ENCODE data around the gene CCM2.
"Not testable (repeated sequence)": the region's sequence is repeated elsewhere in the genome, so short reads cannot be mapped to it uniquely, and the experiment has no call there.

Gene CCM2

GRCh38 chr7:45017253-45017652, 17.3 kb downstream of the CCM2 start:
- ChIA-PET POLR2A (no interaction called here), CTCF (no interaction called here)
- WGBS (ENCODE audit: insufficient coverage): 100% methylated on average over 2 of the region's 3 CpGs
- Histone ChIP-seq H3K36me3 (ENCODE audit: control insufficient read depth in 4 of 4, insufficient read depth in 4 of 4, low read length in 3 of 4) (peaks cover 2 to 18% (median 8%) of the 10 kb centered on the region in 4 experiments), H3K27ac (ENCODE audit: insufficient read depth in 1 of 2, low read depth in 1 of 2, low read length in 2 of 2, poor library complexity in 1 of 2, severe bottlenecking in 2 of 2) (no peak overlapping the region), H3K27me3 (replicated peaks in 2 of 5; ENCODE audit: control insufficient read depth in 4 of 5, insufficient read depth in 5 of 5, low read length in 4 of 5) (no peaks in the 10 kb centered on the region), H3K4me1 (ENCODE audit: control extremely low read depth in 1 of 4, control insufficient read depth in 4 of 4, insufficient read depth in 4 of 4, low read length in 3 of 4) (peaks cover 0 to 18% (median 10%) of the 10 kb centered on the region in 4 experiments), H3K9me3 (ENCODE audit: control extremely low read depth in 1 of 5, control insufficient read depth in 4 of 5, insufficient read depth in 2 of 5, low read depth in 1 of 5, low read length in 4 of 5) (peaks cover 0 to 5% (median 0%) of the 10 kb centered on the region in 5 experiments), H3K4me3 (ENCODE audit: control insufficient read depth in 1 of 7, extremely low read depth in 1 of 7, insufficient read depth in 4 of 7, low read depth in 2 of 7, low read length in 6 of 7) (no peak overlapping the region)
- DNase-seq: no peak

GRCh38 chr7:45020915-45021314, 20.9 kb downstream of the CCM2 start:
- ChIA-PET POLR2A (interaction anchor here (0.7 kb wide), 1 partner anchor 14 kb away, joined by 3 read pairs; no protein-coding TSS in a partner anchor), CTCF (interaction anchor here (0.6 to 2.8 kb wide), 5 partner anchors 10 to 47 kb away, joined by 3 to 18 read pairs (median 4); no protein-coding TSS in a partner anchor)
- Histone ChIP-seq H3K36me3 (ENCODE audit: control insufficient read depth in 4 of 4, insufficient read depth in 4 of 4, low read length in 3 of 4) (peaks cover 2 to 11% (median 7%) of the 10 kb centered on the region in 4 experiments), H3K9me3 (ENCODE audit: control extremely low read depth in 1 of 5, control insufficient read depth in 4 of 5, insufficient read depth in 2 of 5, low read depth in 1 of 5, low read length in 4 of 5) (peaks cover 0 to 5% (median 0%) of the 10 kb centered on the region in 5 experiments), H3K27me3 (replicated peaks in 2 of 5; ENCODE audit: control insufficient read depth in 4 of 5, insufficient read depth in 5 of 5, low read length in 4 of 5) (no peaks in the 10 kb centered on the region), H3K27ac (ENCODE audit: insufficient read depth in 1 of 2, low read depth in 1 of 2, low read length in 2 of 2, poor library complexity in 1 of 2, severe bottlenecking in 2 of 2) (peak overlapping the region in 1 of 2 experiments; percentile 17), H3K4me3 (ENCODE audit: control insufficient read depth in 1 of 7, extremely low read depth in 1 of 7, insufficient read depth in 4 of 7, low read depth in 2 of 7, low read length in 6 of 7) (no peak overlapping the region), H3K4me1 (ENCODE audit: control extremely low read depth in 1 of 4, control insufficient read depth in 4 of 4, insufficient read depth in 4 of 4, low read length in 3 of 4) (peaks cover 0 to 33% (median 21%) of the 10 kb centered on the region in 4 experiments)
- DNase-seq: no peak
- WGBS (ENCODE audit: insufficient coverage): 97% methylated on average over 5 of the region's 5 CpGs

DNA sequence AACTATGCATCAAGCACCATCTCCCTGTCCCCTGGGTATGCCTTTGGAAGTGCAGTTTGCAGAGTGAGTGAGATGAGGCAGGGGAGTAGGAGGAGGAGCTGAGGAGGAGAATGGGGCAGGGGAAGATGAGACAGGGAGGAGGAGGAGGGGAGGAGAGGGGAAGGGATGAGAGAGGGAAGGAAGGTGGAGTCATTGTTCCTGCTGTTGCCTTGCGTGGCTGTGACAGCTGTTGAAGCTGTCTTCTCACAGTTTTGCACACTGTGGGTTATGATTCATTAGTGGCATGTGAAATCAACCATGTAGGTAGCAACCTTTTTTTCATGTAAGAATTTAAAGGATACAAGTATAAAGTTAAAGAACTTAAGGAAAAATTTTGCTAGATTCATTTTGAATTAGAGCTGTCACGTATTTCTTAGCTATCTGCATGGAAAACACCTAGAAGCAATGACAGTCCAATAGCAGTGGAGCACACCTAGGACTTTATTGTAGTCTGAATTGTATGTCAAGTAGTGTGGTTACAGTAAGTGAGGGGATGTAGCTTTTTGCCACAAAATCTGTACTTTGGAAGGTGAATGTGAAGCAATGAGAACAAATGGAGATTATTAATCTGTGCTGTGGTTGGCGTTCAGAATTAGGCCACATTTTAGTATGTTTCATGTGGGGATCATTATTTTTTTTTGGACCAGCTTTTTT, 21.7 kb downstream of the CCM2 start:
- DNase-seq: peak; percentile 33 to 83 (median 75)
- H3K27me3 ChIP-seq (replicated peaks in 2 of 5; ENCODE audit: control insufficient read depth in 4 of 5, insufficient read depth in 5 of 5, low read length in 4 of 5): no peaks in the 10 kb centered on the region
- peak overlapping the region in 1 of 2 experiments; percentile 47 for H3K27ac ChIP-seq (ENCODE audit: insufficient read depth in 1 of 2, low read depth in 1 of 2, low read length in 2 of 2, poor library complexity in 1 of 2, severe bottlenecking in 2 of 2)
- CTCF ChIA-PET: interaction anchor here (0.6 to 2.8 kb wide), 7 partner anchors 8 to 48 kb away, joined by 3 to 18 read pairs (median 4); no protein-coding TSS in a partner anchor
- H3K9me3 ChIP-seq (ENCODE audit: control extremely low read depth in 1 of 5, control insufficient read depth in 4 of 5, insufficient read depth in 2 of 5, low read depth in 1 of 5, low read length in 4 of 5): peaks cover 0 to 5% (median 0%) of the 10 kb centered on the region in 5 experiments
- 80% methylated on average over 1 of the region's 3 CpGs for WGBS (ENCODE audit: insufficient coverage)
- no peak overlapping the region for H3K4me3 ChIP-seq (ENCODE audit: control insufficient read depth in 1 of 7, extremely low read depth in 1 of 7, insufficient read depth in 4 of 7, low read depth in 2 of 7, low read length in 6 of 7)
- POLR2A ChIA-PET: interaction anchor here (0.7 kb wide), 1 partner anchor 13 kb away, joined by 3 read pairs; no protein-coding TSS in a partner anchor
- peaks cover 2 to 11% (median 7%) of the 10 kb centered on the region in 4 experiments for H3K36me3 ChIP-seq (ENCODE audit: control insufficient read depth in 4 of 4, insufficient read depth in 4 of 4, low read length in 3 of 4)
- H3K4me1 ChIP-seq (ENCODE audit: control extremely low read depth in 1 of 4, control insufficient read depth in 4 of 4, insufficient read depth in 4 of 4, low read length in 3 of 4): peaks cover 5 to 41% (median 29%) of the 10 kb centered on the region in 4 experiments

DNA sequence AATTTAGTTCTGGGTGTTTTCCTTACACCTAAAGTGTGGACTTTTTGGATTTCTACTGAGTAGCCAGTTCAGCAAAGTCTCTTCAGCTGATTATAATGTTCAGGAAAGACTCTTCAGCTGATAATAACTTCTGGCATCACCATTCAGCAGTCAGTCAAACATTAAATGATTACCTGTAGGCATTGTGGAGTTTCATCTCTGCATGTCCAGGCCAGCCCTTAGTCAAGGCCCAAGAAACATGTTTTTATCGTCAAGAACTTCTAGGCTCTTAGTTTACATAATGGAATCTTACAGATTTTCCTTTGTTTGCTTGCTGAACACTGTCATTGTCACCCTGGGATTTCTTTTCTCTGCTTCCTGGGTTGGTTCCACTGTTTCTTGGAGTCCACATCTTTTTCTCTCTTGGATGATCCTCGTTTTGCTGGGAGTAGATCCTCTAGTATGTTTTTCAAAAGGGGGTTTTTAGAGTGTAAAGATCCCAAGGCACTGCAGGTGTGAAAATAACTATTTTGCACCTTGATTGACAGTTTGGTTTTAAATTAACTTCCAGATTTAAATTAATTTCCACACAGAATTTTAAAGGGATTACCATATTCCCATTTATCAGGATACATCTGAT, 24.2 kb downstream of the CCM2 start:
- no peak for DNase-seq
- Histone ChIP-seq H3K9me3 (ENCODE audit: control extremely low read depth in 1 of 5, control insufficient read depth in 4 of 5, insufficient read depth in 2 of 5, low read depth in 1 of 5, low read length in 4 of 5) (no peaks in the 10 kb centered on the region), H3K4me1 (ENCODE audit: control extremely low read depth in 1 of 4, control insufficient read depth in 4 of 4, insufficient read depth in 4 of 4, low read length in 3 of 4) (peaks cover 12 to 62% (median 47%) of the 10 kb centered on the region in 4 experiments), H3K36me3 (ENCODE audit: control insufficient read depth in 4 of 4, insufficient read depth in 4 of 4, low read length in 3 of 4) (peaks cover 0 to 13% (median 3%) of the 10 kb centered on the region in 4 experiments), H3K27me3 (replicated peaks in 2 of 5; ENCODE audit: control insufficient read depth in 4 of 5, insufficient read depth in 5 of 5, low read length in 4 of 5) (no peaks in the 10 kb centered on the region), H3K27ac (ENCODE audit: insufficient read depth in 1 of 2, low read depth in 1 of 2, low read length in 2 of 2, poor library complexity in 1 of 2, severe bottlenecking in 2 of 2) (no peak overlapping the region), H3K4me3 (ENCODE audit: control insufficient read depth in 1 of 7, extremely low read depth in 1 of 7, insufficient read depth in 4 of 7, low read depth in 2 of 7, low read length in 6 of 7) (no peak overlapping the region)
- 100% methylated on average over 1 of the region's 2 CpGs for WGBS (ENCODE audit: insufficient coverage)
- CTCF ChIA-PET: interaction anchor here (0.6 to 2.7 kb wide), 4 partner anchors 9 to 655 kb away, joined by 3 to 7 read pairs (median 3); no protein-coding TSS in a partner anchor
- POLR2A ChIA-PET: interaction anchor here (0.6 kb wide), 1 partner anchor 8 kb away, joined by 4 read pairs; no protein-coding TSS in a partner anchor

GRCh38 chr7:45025473-45025872, 25.5 kb downstream of the CCM2 start:
- H3K36me3 ChIP-seq (ENCODE audit: control insufficient read depth in 4 of 4, insufficient read depth in 4 of 4, low read length in 3 of 4): peaks cover 0 to 24% (median 1%) of the 10 kb centered on the region in 4 experiments
- H3K9me3 ChIP-seq (ENCODE audit: control extremely low read depth in 1 of 5, control insufficient read depth in 4 of 5, insufficient read depth in 2 of 5, low read depth in 1 of 5, low read length in 4 of 5); H3K27me3 ChIP-seq (replicated peaks in 2 of 5; ENCODE audit: control insufficient read depth in 4 of 5, insufficient read depth in 5 of 5, low read length in 4 of 5); DNase-seq; POLR2A ChIA-PET: not testable (repeated sequence)
- peak overlapping the region; percentile 3 to 57 for H3K27ac ChIP-seq (ENCODE audit: insufficient read depth in 1 of 2, low read depth in 1 of 2, low read length in 2 of 2, poor library complexity in 1 of 2, severe bottlenecking in 2 of 2)
- peak overlapping the region in 2 of 7 experiments; percentile 50 to 99 for H3K4me3 ChIP-seq (ENCODE audit: control insufficient read depth in 1 of 7, extremely low read depth in 1 of 7, insufficient read depth in 4 of 7, low read depth in 2 of 7, low read length in 6 of 7)
- CTCF ChIA-PET: interaction anchor here (1.1 to 12.4 kb wide), 7 partner anchors 10 to 51 kb away, joined by 3 to 138 read pairs (median 8); partner anchors contain the start of gene MYO1G
- WGBS (ENCODE audit: insufficient coverage): 88% methylated on average over 8 of the region's 12 CpGs
- peaks cover 12 to 74% (median 58%) of the 10 kb centered on the region in 4 experiments for H3K4me1 ChIP-seq (ENCODE audit: control extremely low read depth in 1 of 4, control insufficient read depth in 4 of 4, insufficient read depth in 4 of 4, low read length in 3 of 4)

DNA sequence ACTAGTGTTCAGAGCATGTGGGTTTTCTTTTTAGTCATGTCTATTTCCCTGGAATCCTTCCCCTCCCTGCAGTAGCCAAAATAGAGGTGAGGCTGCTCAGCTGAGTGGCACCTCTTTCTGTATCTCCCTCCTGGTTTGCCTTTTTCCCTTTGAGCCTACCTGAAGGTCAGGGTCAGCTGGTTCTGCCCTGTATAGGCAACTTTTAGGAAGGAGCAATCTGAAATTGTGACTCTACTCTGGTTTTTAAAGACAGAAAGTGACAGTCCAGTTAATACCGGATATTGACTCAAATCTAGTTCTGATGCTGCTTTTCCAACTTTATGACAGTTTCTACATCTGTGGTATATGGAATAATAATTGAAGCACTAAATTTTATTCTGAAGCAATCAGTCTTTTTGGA, 26.0 kb downstream of the CCM2 start:
- peak overlapping the region; percentile 3 to 57 for H3K27ac ChIP-seq (ENCODE audit: insufficient read depth in 1 of 2, low read depth in 1 of 2, low read length in 2 of 2, poor library complexity in 1 of 2, severe bottlenecking in 2 of 2)
- H3K27me3 ChIP-seq (replicated peaks in 2 of 5; ENCODE audit: control insufficient read depth in 4 of 5, insufficient read depth in 5 of 5, low read length in 4 of 5): no peaks in the 10 kb centered on the region
- no CpG with 5 or more reads among the region's 1 CpG for WGBS (ENCODE audit: insufficient coverage)
- peaks cover 0 to 24% (median 1%) of the 10 kb centered on the region in 4 experiments for H3K36me3 ChIP-seq (ENCODE audit: control insufficient read depth in 4 of 4, insufficient read depth in 4 of 4, low read length in 3 of 4)
- ChIA-PET POLR2A (interaction anchor here (1.8 kb wide), 1 partner anchor 44 kb away, joined by 7 read pairs; no protein-coding TSS in a partner anchor), CTCF (interaction anchor here (1.1 to 12.4 kb wide), 7 partner anchors 10 to 52 kb away, joined by 3 to 138 read pairs (median 8); partner anchors contain the start of gene MYO1G)
- H3K9me3 ChIP-seq (ENCODE audit: control extremely low read depth in 1 of 5, control insufficient read depth in 4 of 5, insufficient read depth in 2 of 5, low read depth in 1 of 5, low read length in 4 of 5): no peaks in the 10 kb centered on the region
- H3K4me1 ChIP-seq (ENCODE audit: control extremely low read depth in 1 of 4, control insufficient read depth in 4 of 4, insufficient read depth in 4 of 4, low read length in 3 of 4): peaks cover 12 to 72% (median 58%) of the 10 kb centered on the region in 4 experiments
- no peak for DNase-seq
- H3K4me3 ChIP-seq (ENCODE audit: control insufficient read depth in 1 of 7, extremely low read depth in 1 of 7, insufficient read depth in 4 of 7, low read depth in 2 of 7, low read length in 6 of 7): peak overlapping the region in 2 of 7 experiments; percentile 50 to 99

Measured in common myeloid progenitor, CD34-positive (primary cell).